Measurements from ENCODE around the gene EEF1AKMT2. TPM values are rescaled to one million over a fixed set of nuclear protein-coding genes. Genes with fewer than 3 reads are reported as not detected.

The EEF1AKMT2 gene
- total and polyA plus RNA-seq, 2 of the 13 experiments (the other 11 are each of a cell fraction or from before 2014, with no cell fraction given) = 11.3 to 19.3 TPM

DNA sequence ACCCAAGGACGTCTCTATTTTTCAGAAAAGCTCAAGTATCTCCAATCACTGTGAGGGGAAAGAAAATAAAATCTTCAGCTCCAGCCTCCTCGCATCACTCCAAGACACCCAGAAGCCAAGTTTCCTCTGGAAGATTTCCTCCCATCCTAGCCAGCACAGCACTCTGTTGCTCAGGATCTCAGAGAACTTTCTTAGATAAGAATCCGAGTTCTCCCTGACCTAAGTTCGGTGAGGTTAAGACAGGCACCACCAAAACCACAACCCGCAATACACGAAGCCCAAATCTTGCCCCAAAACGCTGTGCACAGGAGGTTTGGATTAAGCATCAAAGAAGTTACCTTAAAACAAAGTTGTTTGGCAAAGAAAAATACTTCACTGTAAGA is 51.7 kb downstream of the EEF1AKMT2 start:
- intact Hi-C loops (cut with micrococcal nuclease; ENCODE audit: unreplicated experiment) = loop anchor here (5.0 kb wide), 2 partner anchors 52 to 133 kb away; partner anchors contain the start of gene EEF1AKMT2
- in situ Hi-C loops (cut with HindIII; ENCODE audit: extremely low pct_ligation_motif_present, low pct_unique_long_range_greater_than_20kb) = loop anchor here (5.0 kb wide), 1 partner anchor 203 kb away; no protein-coding TSS in a partner anchor
- Histone ChIP-seq H3K4me3 (replicated peaks in 1 of 3; ENCODE audit: insufficient read depth in 1 of 3, low read depth in 2 of 3, low read length in 3 of 3) (no peak overlapping the region; a peak in 1 of 6 replicates), H3K4me2 (ENCODE audit: low read depth, low read length) (peak overlapping the region; percentile 82), H3K9me3 (ENCODE audit: low read length) (no peaks in the 10 kb centered on the region), H3K79me2 (ENCODE audit: insufficient read depth, low read length) (peaks cover 57% of the 10 kb centered on the region), H4K20me1 (ENCODE audit: insufficient read depth, low read length) (peaks cover 15% of the 10 kb centered on the region), H3K36me3 (replicated peaks in 1 of 2; ENCODE audit: control insufficient read depth in 1 of 2, insufficient read depth in 2 of 2, low read length in 2 of 2) (peaks cover 0 to 1% of the 10 kb centered on the region in 2 experiments; a peak in 2 of 5 replicates), H3K4me1 (ENCODE audit: insufficient read depth, low read length) (peaks cover 69% of the 10 kb centered on the region), H3K9ac (ENCODE audit: insufficient read depth, low read depth, low read length) (no peak overlapping the region; the same call in 1 of the 2 replicates), H2AFZ (ENCODE audit: low read length) (no peak overlapping the region), H3K27me3 (ENCODE audit: control insufficient read depth in 1 of 2, insufficient read depth in 2 of 2, low read length in 2 of 2) (no peaks in the 10 kb centered on the region; a peak in 1 of 5 replicates), H3K27ac (ENCODE audit: extremely low read length, insufficient read depth, low read length) (peak overlapping the region; percentile 70)
- DNase-seq (ENCODE audit: low spot score) = no peak
- 45% methylated on average over 7 of the region's 7 CpGs for WGBS (ENCODE audit: low lambda C conversion rate)
- no peak for FAIRE-seq
- ATAC-seq = no peak
- ChIA-PET CTCF (ENCODE audit: low intra/inter-chr PET ratio, low total read pairs) (interaction anchor here (2.0 kb wide), 1 partner anchor 200 kb away, joined by 10 read pairs; no protein-coding TSS in a partner anchor), POLR2A (interaction anchor here (1.3 to 2.0 kb wide), 2 partner anchors 51 to 151 kb away, joined by 4 to 8 read pairs; partner anchors contain the start of gene EEF1AKMT2)
- no TSS peak for BruUV-seq (replicated peaks)
- TF ChIP-seq, protein P1, sequence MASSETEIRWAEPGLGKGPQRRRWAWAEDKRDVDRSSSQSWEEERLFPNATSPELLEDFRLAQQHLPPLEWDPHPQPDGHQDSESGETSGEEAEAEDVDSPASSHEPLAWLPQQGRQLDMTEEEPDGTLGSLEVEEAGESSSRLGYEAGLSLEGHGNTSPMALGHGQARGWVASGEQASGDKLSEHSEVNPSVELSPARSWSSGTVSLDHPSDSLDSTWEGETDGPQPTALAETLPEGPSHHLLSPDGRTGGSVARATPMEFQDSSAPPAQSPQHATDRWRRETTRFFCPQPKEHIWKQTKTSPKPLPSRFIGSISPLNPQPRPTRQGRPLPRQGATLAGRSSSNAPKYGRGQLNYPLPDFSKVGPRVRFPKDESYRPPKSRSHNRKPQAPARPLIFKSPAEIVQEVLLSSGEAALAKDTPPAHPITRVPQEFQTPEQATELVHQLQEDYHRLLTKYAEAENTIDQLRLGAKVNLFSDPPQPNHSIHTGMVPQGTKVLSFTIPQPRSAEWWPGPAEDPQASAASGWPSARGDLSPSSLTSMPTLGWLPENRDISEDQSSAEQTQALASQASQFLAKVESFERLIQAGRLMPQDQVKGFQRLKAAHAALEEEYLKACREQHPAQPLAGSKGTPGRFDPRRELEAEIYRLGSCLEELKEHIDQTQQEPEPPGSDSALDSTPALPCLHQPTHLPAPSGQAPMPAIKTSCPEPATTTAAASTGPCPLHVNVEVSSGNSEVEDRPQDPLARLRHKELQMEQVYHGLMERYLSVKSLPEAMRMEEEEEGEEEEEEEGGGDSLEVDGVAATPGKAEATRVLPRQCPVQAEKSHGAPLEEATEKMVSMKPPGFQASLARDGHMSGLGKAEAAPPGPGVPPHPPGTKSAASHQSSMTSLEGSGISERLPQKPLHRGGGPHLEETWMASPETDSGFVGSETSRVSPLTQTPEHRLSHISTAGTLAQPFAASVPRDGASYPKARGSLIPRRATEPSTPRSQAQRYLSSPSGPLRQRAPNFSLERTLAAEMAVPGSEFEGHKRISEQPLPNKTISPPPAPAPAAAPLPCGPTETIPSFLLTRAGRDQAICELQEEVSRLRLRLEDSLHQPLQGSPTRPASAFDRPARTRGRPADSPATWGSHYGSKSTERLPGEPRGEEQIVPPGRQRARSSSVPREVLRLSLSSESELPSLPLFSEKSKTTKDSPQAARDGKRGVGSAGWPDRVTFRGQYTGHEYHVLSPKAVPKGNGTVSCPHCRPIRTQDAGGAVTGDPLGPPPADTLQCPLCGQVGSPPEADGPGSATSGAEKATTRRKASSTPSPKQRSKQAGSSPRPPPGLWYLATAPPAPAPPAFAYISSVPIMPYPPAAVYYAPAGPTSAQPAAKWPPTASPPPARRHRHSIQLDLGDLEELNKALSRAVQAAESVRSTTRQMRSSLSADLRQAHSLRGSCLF (CRISPR knock-in tag; IDR thresholded peaks at IDR 0.05; ENCODE audit: borderline replicate concordance) = no peak
- TF ChIP-seq ZNF253 (CRISPR knock-in tag; IDR thresholded peaks at IDR 0.05; ENCODE audit: borderline replicate concordance) = no peak
- no peak for TF ChIP-seq ZSCAN20 (CRISPR knock-in tag; IDR thresholded peaks at IDR 0.05; ENCODE audit: borderline replicate concordance)
- no peak for TF ChIP-seq PPARG (CRISPR knock-in tag; conservative IDR thresholded peaks at IDR 0.05)
- TF ChIP-seq, protein P2, sequence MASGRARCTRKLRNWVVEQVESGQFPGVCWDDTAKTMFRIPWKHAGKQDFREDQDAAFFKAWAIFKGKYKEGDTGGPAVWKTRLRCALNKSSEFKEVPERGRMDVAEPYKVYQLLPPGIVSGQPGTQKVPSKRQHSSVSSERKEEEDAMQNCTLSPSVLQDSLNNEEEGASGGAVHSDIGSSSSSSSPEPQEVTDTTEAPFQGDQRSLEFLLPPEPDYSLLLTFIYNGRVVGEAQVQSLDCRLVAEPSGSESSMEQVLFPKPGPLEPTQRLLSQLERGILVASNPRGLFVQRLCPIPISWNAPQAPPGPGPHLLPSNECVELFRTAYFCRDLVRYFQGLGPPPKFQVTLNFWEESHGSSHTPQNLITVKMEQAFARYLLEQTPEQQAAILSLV (CRISPR knock-in tag; IDR thresholded peaks at IDR 0.05; ENCODE audit: borderline replicate concordance) = no peak
- no peak for TF ChIP-seq RBAK (CRISPR knock-in tag; IDR thresholded peaks at IDR 0.05)
- TF ChIP-seq, protein P3, sequence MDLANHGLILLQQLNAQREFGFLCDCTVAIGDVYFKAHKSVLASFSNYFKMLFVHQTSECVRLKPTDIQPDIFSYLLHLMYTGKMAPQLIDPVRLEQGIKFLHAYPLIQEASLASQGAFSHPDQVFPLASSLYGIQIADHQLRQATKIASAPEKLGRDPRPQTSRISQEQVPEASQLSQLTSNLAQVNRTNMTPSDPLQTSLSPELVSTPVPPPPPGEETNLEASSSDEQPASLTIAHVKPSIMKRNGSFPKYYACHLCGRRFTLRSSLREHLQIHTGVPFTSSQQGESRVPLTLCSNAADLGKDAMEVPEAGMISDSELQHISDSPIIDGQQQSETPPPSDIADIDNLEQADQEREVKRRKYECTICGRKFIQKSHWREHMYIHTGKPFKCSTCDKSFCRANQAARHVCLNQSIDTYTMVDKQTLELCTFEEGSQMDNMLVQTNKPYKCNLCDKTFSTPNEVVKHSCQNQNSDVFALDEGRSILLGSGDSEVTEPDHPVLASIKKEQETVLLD (CRISPR knock-in tag; IDR thresholded peaks at IDR 0.05; ENCODE audit: low read depth) = no peak
- TF ChIP-seq ZNF24 (IDR thresholded peaks at IDR 0.05) = no peak
- TF ChIP-seq, protein P4, sequence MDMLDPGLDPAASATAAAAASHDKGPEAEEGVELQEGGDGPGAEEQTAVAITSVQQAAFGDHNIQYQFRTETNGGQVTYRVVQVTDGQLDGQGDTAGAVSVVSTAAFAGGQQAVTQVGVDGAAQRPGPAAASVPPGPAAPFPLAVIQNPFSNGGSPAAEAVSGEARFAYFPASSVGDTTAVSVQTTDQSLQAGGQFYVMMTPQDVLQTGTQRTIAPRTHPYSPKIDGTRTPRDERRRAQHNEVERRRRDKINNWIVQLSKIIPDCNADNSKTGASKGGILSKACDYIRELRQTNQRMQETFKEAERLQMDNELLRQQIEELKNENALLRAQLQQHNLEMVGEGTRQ (IDR thresholded peaks at IDR 0.05; ENCODE audit: low read depth, low read length) = no peak
- TF ChIP-seq, protein P4 (CRISPR knock-in tag; IDR thresholded peaks at IDR 0.05; ENCODE audit: borderline replicate concordance) = no peak
- no peak for TF ChIP-seq ZSCAN30 (CRISPR knock-in tag; IDR thresholded peaks at IDR 0.05)
- no peak for TF ChIP-seq ATRX (CRISPR knock-in tag; IDR thresholded peaks at IDR 0.05; ENCODE audit: borderline replicate concordance)
